GM18951 (cell line): Measurements from ENCODE around the gene PLXNA2.

Experiments
- POLR2A ChIP-seq: IDR thresholded peaks from 4 replicates; pipeline ENCODE4 v1.6.1; 2011; ENCODE audit warnings: mild to moderate bottlenecking; ENCODE audit not compliant: insufficient read length, insufficient read depth; ENCODE audit errors: extremely low read depth
- in situ Hi-C: fragments of 300-500 bp; cut with MboI; formaldehyde crosslinking; loops from one replicate; pipeline ENCODE4 v1.12.0; 2022; ENCODE audit warnings: low sequenced_read_pairs, mixed read lengths, inconsistent platforms; ENCODE audit not compliant: unreplicated experiment

PLXNA2 gene

GRCh38 chr1:208218237-208219097 lies 25.7 kb downstream of the PLXNA2 start:
- TF ChIP-seq POLR2A = no peak

DNA sequence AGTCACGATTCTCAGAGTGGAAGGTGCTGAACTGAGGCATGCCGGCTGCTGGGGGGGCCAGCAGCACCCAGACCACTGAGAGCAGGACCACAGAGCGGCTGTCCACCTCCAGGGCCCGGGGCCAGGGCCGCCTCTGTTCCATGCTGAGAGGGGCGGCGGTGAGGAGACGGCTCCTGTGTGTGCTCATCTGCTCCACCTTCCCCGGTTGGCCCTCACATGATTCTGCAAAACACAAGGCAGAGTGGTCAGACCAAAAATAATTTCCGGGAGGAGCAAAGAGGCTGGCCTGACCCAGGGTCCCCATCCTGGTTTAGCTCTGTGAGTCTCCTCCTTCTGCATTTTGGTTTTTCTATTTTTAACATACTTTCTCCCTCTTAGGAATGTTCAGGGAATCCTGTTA lies 26.4 kb downstream of the PLXNA2 start:
- in situ Hi-C loops = no loop called here
- TF ChIP-seq POLR2A = no peak

More at GRCh38 chr1:208218237-208219097, 25.7 kb downstream of the PLXNA2 start:
- in situ Hi-C loops = no loop called here

GRCh38 chr1:208216806-208217205 lies 27.4 kb downstream of the PLXNA2 start:
- in situ Hi-C loops = no loop called here
- no peak for TF ChIP-seq POLR2A

GRCh38 chr1:208216062-208216461 lies 28.1 kb downstream of the PLXNA2 start:
- TF ChIP-seq POLR2A = no peak

GRCh38 chr1:208215393-208215792 lies 28.8 kb downstream of the PLXNA2 start:
- TF ChIP-seq POLR2A = no peak
- in situ Hi-C loops = no loop called here

More at GRCh38 chr1:208216062-208216461, 28.1 kb downstream of the PLXNA2 start:
- in situ Hi-C loops = no loop called here

DNA sequence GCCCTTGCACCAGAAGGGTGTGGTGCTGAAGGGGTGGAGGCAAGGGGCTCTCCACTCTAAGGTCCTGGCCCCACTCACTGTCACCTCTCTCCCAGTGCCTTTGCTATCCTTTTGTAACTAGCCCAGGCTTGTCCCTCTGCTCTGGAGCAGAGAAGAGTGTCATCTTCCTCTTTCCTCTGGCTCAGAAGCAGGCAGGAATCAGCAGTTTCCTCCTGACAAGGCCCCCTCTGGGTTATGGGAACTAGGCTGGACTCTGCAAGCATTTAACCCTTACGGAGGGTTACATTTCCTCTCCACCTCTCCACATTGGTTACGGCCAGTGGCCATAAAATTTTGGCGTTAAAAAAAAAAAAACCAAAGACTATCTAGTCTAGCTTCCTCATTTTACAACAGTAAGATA lies 30.4 kb downstream of the PLXNA2 start:
- TF ChIP-seq POLR2A = no peak
- in situ Hi-C loops = no loop called here

DNA sequence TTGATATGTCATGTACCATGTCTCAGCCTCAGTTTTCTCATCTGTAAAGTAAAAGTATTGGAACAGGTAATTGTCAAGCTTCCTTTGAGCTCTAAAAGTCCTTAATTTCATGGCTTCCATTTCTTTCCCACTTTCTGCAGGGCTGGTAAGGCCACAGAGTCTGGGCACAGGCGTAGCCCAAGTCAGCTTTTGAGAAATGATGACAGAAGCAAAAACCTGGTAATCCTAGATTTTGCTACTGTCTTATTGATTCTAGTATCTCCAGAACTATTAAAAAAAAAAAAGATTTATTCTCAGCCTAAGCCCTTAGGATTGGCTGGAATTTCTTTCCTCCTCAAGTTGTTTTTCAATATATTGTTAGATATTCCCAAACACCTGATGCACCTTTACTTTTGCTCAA lies 31.3 kb downstream of the PLXNA2 start:
- no peak for TF ChIP-seq POLR2A
- in situ Hi-C loops = no loop called here

- TF ChIP-seq POLR2A = no peak
- in situ Hi-C loops = no loop called here
These were observed 32.0 kb downstream of the PLXNA2 start for GRCh38 chr1:208211921-208212843.

DNA sequence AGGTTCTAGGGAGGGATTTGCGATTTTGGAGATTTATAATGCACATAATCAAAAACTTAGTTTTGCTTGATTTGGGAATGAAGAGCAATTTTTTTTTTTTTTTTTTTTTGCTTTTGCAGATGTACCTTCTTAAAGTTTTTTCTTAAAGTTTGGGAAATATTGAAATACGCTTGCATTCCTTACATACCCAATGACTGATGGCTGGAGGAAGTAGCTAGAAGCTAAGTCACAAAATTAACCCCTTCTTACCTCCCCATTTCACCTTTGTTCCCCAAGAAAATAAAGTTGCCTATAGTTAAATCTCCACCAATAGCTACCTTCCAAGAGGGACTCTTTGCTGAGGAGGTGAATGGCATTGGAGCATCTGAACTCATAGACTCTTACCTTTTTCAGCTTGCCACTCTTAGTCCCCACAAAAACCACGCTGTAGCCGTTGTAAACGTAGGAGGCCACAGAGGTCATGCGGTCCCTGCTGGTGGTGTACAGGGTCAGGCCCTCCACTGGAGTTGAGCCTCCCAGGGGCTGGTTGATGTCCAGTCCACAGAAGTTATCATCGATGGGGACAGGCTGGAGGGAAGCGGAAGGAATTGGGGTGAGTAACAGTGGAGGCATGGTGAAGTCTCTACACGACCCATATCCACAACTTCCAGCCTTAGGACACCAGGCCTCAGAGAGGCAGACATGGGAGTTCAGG lies 34.1 kb downstream of the PLXNA2 start:
- in situ Hi-C loops = no loop called here
- TF ChIP-seq POLR2A = no peak

DNA sequence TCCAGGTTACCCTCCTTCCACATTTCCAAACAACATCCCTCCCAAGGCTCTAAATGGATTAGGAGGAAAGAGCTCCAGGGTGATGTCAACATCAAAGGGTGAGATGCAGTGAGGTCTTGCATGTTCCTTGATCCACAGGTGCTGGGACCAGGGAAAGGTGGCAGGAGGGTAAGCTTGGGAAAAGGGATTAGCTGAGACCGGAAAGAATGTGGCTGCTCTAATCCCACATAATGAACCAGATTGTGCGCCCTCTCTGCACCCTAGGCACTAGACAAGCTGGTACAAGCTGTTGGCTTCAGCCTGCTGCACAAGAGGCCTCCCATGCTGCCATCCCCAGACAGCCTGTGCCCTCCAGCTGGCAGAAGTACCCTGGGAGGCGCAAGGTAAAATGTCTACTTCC lies 34.9 kb downstream of the PLXNA2 start:
- in situ Hi-C loops = no loop called here
- no peak for TF ChIP-seq POLR2A

- in situ Hi-C loops = no loop called here
- no peak for TF ChIP-seq POLR2A
These were observed 36.1 kb downstream of the PLXNA2 start for GRCh38 chr1:208208132-208208487.

DNA sequence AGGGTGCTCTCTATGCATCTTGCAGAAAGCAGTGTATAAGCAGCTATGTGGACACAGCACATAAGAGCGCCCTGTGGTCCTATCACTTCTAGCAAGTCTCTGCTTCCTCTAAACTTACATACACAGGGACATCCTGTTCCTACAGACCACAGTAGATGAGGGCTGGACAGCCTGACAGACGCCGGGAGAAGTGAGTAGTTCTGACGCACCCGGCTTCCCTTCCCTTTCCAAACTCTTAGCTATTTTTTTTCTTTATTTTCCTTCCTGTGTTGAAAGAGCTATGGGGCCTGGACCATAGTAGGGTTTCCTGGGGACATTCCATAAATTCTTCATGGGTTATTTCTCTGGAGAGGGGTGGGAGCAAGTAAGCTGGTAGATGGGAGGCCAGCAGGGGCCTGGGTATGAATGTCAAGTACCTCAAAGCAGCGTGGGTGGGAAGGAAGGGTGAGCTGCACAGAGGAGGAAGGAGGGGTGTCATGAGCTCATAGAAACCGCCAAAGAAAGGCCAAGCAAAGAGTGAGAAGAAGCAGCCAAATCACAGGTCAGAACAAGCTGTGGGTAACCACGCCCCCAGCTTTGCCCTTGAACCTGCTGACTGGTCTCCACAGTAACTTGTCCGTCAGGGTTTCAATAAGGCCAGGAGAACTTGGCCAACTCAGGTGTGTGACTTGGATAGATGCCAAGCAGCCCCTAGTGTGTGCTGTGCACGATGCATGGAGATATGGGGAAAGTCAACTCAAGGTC lies 36.6 kb downstream of the PLXNA2 start:
- in situ Hi-C loops = no loop called here
- TF ChIP-seq POLR2A = no peak
